Activated CD4-positive, alpha-beta T cell treated with anti-CD3 and anti-CD28 coated beads for 36 hours (primary cell): ENCODE measurements around the gene INHBB. TPM values are rescaled to one million over a fixed set of nuclear protein-coding genes. Genes with fewer than 3 reads are reported as not detected.
"Not testable (repeated sequence)": the region's sequence is repeated elsewhere in the genome, so short reads cannot be mapped to it uniquely, and the experiment has no call there.

Experiments used
- ATAC-seq: fragments of 200-7000 bp; cut with Tn5 transposase; one replicate; pipeline ENCODE4 v1.10.0; 2021; ENCODE audit warnings: mild to moderate bottlenecking, moderate library complexity
- CTCF ChIA-PET: fragments of 350-600 bp; sonication (Branson Sonifier 250); formaldehyde crosslinking; loops from one replicate; lab custom pipeline; 2021; ENCODE audit warnings: antibody characterized with exemption; lab: Charles Lee
- POLR2A ChIA-PET: fragments of 350-600 bp; sonication (Branson Sonifier 250); formaldehyde crosslinking; loops from one replicate; lab custom pipeline; 2021; ENCODE audit warnings: antibody characterized with exemption, inconsistent platforms; lab: Charles Lee
- DNase-seq: peaks from one replicate; pipeline ENCODE4 v3.0.0-alpha.2; 2020
- H3K27ac Mint-ChIP-seq: one replicate; pipeline ENCODE4 v1.8.0; 2021; ENCODE audit warnings: mixed read lengths
- H3K27me3 Mint-ChIP-seq: one replicate; pipeline ENCODE4 v1.8.0; 2021; ENCODE audit warnings: mixed read lengths
- H3K36me3 Mint-ChIP-seq: one replicate; pipeline ENCODE4 v1.8.0; 2021; ENCODE audit warnings: low read depth, mixed read lengths
- H3K4me1 Mint-ChIP-seq: one replicate; pipeline ENCODE4 v1.8.0; 2021; ENCODE audit warnings: mixed read lengths
- H3K4me3 Mint-ChIP-seq: one replicate; pipeline ENCODE4 v1.8.0; 2021; ENCODE audit warnings: mild to moderate bottlenecking, moderate library complexity, mixed read lengths
- H3K9me3 Mint-ChIP-seq: one replicate; pipeline ENCODE4 v1.8.0; 2021; ENCODE audit warnings: low read depth, mixed read lengths
- intact Hi-C, 2 experiments: fragments of 100-400 bp; cut with DNase I in 1 of 2; cut with micrococcal nuclease in 1 of 2; formaldehyde crosslinking; loops; one replicate each; pipeline versions ENCODE4 v1.14.2 to v1.15.1; 2022 to 2024; cut with DNase I, micrococcal nuclease
- total RNA-seq, 2 experiments: library from RNA; stranded (reverse); gene quantifications; one replicate each; pipeline ENCODE4 v1.2.3, GENCODE V29; 2021

Gene INHBB
- total RNA-seq, 2 experiments from 2014 or later, result not detected

DNA sequence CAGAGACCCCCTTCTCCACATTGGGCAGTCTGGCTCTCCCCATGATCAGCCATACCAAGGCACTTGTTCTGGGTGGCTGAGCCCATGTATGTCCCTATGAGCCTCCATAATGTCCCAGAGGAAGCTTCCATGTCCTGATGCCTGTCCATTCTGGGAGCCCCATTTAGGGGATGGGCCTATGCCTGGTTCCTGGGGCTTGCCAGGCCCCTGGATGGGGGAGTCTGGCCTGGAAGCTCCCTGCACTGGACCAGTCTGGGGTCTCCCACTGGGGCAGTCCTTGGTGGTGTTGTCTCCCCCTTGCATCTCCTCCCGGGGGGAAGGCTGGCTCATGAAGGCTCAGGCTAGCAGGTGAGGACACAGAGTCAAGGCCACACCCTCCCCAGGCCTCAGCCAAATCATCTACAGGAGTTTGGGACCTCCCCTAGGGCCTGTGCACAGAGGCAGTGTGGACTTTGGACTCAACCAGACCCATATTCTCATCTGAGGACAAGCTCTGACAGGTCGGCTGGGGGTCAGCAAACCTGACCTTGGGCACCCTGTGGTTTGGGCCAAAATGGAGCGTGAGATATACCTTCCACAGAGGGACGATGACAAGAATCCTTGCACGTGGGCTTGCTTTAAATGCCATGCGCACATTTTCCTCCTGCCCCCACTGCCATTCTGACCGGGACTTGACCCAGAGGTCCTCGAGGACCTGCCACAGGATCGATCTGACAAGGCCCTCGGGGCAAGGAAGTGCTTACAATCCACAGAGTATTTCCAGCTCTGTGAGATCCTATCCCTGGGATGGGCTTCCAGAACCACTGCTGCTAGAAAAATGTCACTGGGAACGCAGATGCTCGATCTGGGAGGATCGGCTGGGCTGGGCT lies 38.8 kb downstream of the INHBB start:
- ATAC-seq (no peak), DNase-seq (no peak)
- H3K9me3 Mint-ChIP-seq, result no peaks in the 10 kb centered on the region
- H3K4me3 Mint-ChIP-seq, result no peak overlapping the region
- H3K27me3 Mint-ChIP-seq, result peaks cover 2% of the 10 kb centered on the region
- H3K4me1 Mint-ChIP-seq, result no peaks in the 10 kb centered on the region
- no peak overlapping the region for H3K27ac Mint-ChIP-seq
- no peaks in the 10 kb centered on the region for H3K36me3 Mint-ChIP-seq
- CTCF ChIA-PET, result no interaction called here
- POLR2A ChIA-PET, result no interaction called here
- intact Hi-C loops, result no loop called here

DNA sequence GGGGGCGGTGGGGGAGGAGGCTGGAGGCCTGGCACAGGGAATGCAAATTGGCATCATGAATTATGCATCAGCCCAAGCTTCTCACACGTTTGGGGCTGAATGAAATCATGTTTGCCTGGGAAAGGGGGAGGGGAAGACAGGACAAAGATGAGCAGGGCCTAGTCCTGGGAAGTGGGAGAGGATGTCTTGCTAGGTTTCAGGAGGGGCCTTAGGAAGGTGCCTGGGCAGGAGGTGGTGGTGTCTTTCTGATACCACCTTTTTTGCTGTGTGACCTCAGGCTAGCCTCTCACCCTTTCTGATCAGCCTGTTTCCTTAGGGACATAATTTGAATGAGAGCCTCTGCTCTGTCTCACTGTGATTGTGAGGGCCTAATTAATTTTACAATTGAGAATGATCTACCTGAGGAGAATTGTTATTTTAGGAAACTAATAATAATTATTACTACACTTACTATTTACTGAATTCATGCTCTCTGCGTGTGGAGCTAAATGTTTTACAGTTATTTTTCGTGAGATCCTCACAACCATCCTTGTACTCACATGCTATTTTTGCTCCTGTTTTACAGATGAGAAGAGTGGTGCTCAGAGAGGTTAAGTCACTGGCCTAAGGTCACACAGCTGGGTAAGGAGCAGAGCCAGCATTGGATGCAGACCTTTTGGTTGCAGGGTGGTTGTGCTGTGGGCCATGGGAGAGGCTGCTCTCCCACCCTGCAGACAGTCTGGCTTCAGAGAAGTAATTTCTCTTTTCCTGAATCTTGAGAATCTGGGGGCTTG lies 39.6 kb downstream of the INHBB start:
- intact Hi-C loops, result no loop called here
- POLR2A ChIA-PET, result no interaction called here
- DNase-seq (no peak), ATAC-seq (no peak)
- no peak overlapping the region for H3K4me3 Mint-ChIP-seq
- no peak overlapping the region for H3K27ac Mint-ChIP-seq
- CTCF ChIA-PET, result no interaction called here
- H3K4me1 Mint-ChIP-seq, result no peaks in the 10 kb centered on the region
- no peaks in the 10 kb centered on the region for H3K9me3 Mint-ChIP-seq
- H3K27me3 Mint-ChIP-seq, result no peaks in the 10 kb centered on the region
- no peaks in the 10 kb centered on the region for H3K36me3 Mint-ChIP-seq

DNA sequence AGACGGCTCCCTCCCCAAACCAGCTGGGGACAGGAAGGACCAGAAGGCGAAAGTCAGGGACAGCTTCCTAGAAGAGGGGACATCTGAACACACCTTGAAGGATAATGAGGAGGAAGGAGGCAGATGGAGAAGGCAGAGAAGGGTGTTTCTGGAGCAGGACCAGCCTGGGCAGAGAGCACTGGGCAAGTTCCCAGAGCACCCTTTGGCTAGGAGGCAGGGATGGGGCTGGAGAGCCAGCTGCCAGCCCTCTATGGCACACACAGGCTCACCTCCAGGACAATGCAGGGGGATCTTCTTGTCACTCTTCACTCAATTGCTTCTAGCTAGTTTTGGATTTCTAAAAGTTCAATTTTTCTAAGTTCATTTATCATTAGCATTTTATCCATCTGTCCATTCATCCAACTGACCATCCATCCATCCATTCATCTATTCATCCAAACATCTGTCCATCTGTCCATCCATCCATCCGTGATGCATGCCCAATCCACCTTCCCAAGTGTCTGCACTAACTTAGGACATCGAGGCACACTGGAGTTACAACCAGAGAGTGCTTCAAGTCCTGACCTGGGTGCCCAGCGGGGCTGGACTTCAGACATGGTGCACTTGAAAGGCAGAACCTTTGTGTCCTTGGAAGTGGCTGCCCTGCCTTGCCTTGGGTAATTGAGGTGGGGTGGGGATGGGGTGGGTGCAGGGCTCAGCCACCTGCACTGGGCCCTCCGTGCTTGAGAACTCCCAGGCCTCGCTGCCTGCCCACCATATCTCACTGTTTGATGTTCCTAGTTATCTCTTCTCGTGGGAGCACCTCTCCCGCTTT lies 42.5 kb downstream of the INHBB start:
- POLR2A ChIA-PET, result no interaction called here
- no peak overlapping the region for H3K4me3 Mint-ChIP-seq
- CTCF ChIA-PET, result no interaction called here
- intact Hi-C loops, result no loop called here
- DNase-seq, result peak; percentile 2
- H3K9me3 Mint-ChIP-seq, result peaks cover 2% of the 10 kb centered on the region
- H3K27ac Mint-ChIP-seq, result no peak overlapping the region
- no peaks in the 10 kb centered on the region for H3K36me3 Mint-ChIP-seq
- H3K4me1 Mint-ChIP-seq, result no peaks in the 10 kb centered on the region
- ATAC-seq, result no peak
- H3K27me3 Mint-ChIP-seq, result no peaks in the 10 kb centered on the region

DNA sequence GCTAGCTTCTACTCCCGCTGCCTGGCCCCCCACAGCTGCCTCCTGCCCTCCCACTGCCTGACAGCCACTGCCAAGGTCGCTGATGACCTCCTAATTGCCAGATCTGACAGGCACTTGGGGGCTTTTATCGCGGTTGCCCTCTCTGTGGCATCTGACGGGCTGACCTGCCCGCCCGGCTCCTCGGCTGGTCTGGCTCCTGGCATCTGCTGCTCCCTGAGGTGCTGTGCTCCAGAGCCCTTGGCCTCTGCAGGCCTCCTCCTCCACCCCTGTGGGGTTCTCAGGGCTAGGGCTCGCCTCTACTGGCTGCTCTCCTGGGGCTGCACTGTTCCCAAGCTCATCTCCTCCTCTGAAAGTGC lies 43.1 kb downstream of the INHBB start:
- H3K27me3 Mint-ChIP-seq, result no peaks in the 10 kb centered on the region
- H3K36me3 Mint-ChIP-seq, result no peaks in the 10 kb centered on the region
- peaks cover 2% of the 10 kb centered on the region for H3K9me3 Mint-ChIP-seq
- no peak overlapping the region for H3K4me3 Mint-ChIP-seq
- ATAC-seq, result no peak
- CTCF ChIA-PET, result no interaction called here
- no peak overlapping the region for H3K27ac Mint-ChIP-seq
- DNase-seq, result no peak
- H3K4me1 Mint-ChIP-seq, result no peaks in the 10 kb centered on the region
- POLR2A ChIA-PET, result no interaction called here
- intact Hi-C loops, result no loop called here

DNA sequence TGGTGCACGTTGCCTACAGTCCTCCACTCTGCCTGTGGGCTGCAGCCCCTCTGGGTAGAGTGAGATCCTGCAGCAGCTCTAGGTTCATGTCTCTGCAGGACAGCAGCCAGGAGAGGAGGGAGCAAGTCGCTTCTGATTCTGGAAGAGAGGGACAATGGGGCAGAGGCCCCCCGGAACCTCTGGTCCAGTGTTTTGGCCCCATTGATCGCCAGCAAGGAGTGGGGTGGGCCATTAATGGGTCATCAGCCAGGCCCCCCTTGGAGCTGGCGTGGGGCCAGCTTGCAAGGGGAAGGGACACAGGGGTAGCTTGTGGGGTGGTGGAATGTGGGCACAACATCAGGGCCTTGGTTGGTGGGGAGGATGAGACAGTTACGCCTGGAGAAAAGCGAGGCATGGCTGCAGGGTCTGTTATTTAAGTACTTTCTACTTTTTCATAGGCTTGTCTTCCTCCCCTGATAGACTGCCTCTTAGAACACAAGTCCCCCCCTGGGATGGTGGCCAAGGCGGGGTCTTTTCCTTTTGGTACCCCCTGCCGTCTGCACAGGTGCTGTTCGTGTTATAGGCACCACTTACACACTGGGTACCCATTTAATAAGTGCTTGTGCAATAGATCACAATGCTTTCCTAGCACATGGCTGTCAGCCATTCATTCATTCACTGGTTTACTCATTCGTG lies 44.6 kb downstream of the INHBB start:
- ATAC-seq (no peak), DNase-seq (peak; percentile 1)
- Mint-ChIP-seq H3K4me3 (no peak overlapping the region), H3K4me1 (no peaks in the 10 kb centered on the region), H3K36me3 (no peaks in the 10 kb centered on the region), H3K27me3 (peaks cover 2% of the 10 kb centered on the region), H3K9me3 (peaks cover 2% of the 10 kb centered on the region), H3K27ac (no peak overlapping the region)
- CTCF ChIA-PET, result no interaction called here
- POLR2A ChIA-PET, result no interaction called here
- intact Hi-C loops, result no loop called here

DNA sequence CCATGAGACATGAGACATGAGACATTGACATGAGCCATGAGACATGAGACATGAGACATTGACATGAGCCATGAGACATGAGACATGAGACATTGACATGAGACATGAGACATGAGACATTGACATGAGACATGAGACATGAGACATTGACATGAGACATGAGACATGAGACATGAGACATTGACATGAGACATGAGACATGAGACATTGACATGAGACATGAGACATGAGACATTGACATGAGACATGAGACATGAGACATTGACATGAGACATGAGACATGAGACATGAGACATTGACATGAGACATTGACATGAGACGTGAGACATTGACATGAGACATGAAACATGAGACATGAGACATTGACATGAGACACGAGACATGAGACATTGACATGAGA lies 45.4 kb downstream of the INHBB start:
- H3K4me3 Mint-ChIP-seq, DNase-seq, H3K36me3 Mint-ChIP-seq, intact Hi-C loops, H3K27me3 Mint-ChIP-seq, H3K9me3 Mint-ChIP-seq, ATAC-seq, CTCF ChIA-PET, H3K27ac Mint-ChIP-seq, POLR2A ChIA-PET, H3K4me1 Mint-ChIP-seq: not testable (repeated sequence)

DNA sequence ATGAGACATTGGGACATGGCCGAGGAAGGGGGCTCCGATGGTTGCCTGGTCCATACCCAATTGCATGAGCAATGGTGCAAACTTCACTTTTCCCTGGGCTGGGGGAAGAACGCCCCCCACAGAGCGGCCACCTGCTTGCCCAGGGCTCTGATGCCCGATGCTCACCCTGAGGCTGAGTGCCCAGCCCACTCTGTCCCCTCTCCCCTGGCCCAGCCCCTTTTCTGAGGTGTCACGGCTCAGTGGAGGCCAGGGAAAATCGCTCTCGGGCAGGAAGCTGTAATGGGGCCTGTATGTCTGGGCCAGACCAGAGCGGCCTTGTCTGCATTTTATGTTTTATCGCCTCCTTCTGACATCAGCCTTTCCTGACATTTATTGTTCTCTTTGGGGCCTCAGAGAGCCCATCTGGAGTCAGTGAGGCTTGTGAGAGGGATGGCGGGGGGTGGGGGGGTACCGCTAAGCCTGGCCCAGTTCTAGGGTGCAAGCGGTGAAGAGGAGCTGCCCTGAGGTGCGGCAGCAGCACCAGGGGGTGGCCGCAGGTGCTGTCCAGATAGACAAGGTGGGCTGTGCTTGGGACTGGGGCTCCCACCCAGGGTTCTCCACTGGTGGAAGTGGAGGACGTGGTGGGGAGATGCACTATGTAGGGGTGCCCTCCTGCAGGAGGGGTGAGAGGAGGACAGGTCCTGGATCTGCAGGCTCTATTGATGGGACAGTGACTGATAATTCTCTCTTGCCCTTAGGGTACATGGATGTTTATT lies 46.2 kb downstream of the INHBB start:
- Mint-ChIP-seq H3K36me3 (no peaks in the 10 kb centered on the region), H3K4me1 (no peaks in the 10 kb centered on the region), H3K27ac (no peak overlapping the region), H3K27me3 (peaks cover 3% of the 10 kb centered on the region), H3K4me3 (no peak overlapping the region), H3K9me3 (peaks cover 2% of the 10 kb centered on the region)
- intact Hi-C loops, result no loop called here
- ChIA-PET POLR2A (no interaction called here), CTCF (no interaction called here)
- no peak for ATAC-seq
- DNase-seq, result peak; percentile 0

DNA sequence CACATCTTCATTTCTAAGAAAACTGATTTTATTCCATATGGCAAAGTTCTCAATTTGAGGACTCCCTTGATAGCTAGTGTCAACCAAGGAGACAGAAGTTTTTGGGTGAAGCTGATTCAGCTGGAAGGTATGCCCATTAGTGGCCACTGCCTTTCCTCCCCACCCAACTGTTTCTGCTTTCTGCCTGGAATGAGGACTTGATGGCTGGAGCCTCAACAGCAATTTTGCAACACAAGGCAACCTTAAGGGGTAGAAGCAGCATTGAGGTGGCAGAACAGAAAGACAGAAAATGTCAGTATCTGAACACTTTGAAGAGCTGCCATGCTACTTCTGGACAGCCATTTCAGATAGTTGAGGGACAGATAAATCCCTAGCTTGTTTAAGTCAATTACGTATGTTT lies 47.0 kb downstream of the INHBB start:
- Mint-ChIP-seq H3K4me1 (no peaks in the 10 kb centered on the region), H3K9me3 (peaks cover 2% of the 10 kb centered on the region), H3K36me3 (no peaks in the 10 kb centered on the region), H3K27me3 (peaks cover 5% of the 10 kb centered on the region), H3K27ac (no peak overlapping the region), H3K4me3 (no peak overlapping the region)
- ChIA-PET POLR2A (no interaction called here), CTCF (no interaction called here)
- no peak for ATAC-seq
- DNase-seq, result no peak
- intact Hi-C loops, result no loop called here

DNA sequence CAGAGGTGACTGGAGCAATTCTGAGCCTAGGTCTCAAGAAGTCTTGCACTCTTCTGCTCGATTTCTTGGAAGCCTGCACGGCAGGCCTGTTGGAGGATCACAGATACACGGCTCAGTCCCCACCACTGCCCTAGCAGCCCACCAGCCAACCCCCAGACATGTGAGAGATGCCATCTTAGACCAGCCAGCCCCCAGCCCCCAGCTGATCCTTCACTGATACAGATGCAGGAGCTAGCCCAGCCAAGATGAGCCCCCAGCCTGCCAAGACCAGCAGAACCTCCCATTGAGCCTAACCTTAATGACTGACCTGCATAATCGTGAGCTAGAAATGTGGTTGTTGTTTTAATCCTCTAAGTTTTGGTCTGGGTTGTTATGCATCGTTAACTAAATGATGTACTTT lies 47.5 kb downstream of the INHBB start:
- peaks cover 2% of the 10 kb centered on the region for H3K9me3 Mint-ChIP-seq
- no peak for DNase-seq
- H3K36me3 Mint-ChIP-seq, result no peaks in the 10 kb centered on the region
- H3K4me3 Mint-ChIP-seq, result no peak overlapping the region
- H3K27me3 Mint-ChIP-seq, result peaks cover 5% of the 10 kb centered on the region
- ATAC-seq, result no peak
- ChIA-PET POLR2A (no interaction called here), CTCF (no interaction called here)
- intact Hi-C loops, result no loop called here
- H3K4me1 Mint-ChIP-seq, result no peaks in the 10 kb centered on the region
- no peak overlapping the region for H3K27ac Mint-ChIP-seq

DNA sequence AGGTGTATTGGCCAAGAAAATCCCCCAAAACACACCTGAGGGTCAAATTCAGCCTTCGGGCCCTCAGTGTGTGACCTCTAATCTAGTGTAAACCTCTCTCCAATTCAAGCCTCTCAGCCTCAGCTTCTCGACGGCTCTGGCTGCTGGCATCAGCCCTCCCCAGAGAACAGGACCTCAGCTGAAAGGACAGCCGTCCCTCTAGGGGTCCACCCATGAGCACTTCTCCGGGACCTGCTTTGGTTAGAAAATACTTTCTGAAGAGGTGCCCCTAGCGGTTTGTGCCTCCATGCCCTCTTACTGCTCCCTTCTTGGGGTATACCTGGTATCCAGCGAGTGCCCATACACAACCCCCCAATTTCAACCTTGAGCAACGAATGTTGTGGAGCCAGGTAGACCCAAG lies 48.8 kb downstream of the INHBB start:
- no peaks in the 10 kb centered on the region for H3K4me1 Mint-ChIP-seq
- CTCF ChIA-PET, result no interaction called here
- H3K27ac Mint-ChIP-seq, result no peak overlapping the region
- H3K4me3 Mint-ChIP-seq, result no peak overlapping the region
- intact Hi-C loops, result no loop called here
- DNase-seq (no peak), ATAC-seq (no peak)
- POLR2A ChIA-PET, result no interaction called here
- no peaks in the 10 kb centered on the region for H3K36me3 Mint-ChIP-seq
- H3K27me3 Mint-ChIP-seq, result peaks cover 5% of the 10 kb centered on the region
- H3K9me3 Mint-ChIP-seq, result peaks cover 2% of the 10 kb centered on the region
